Skin of body (tissue), 2 donors: Measurements from ENCODE around the gene C1orf141. TPM values are rescaled to one million over a fixed set of nuclear protein-coding genes. Genes with fewer than 3 reads are reported as not detected.
"Not testable (repeated sequence)": the region's sequence is repeated elsewhere in the genome, so short reads cannot be mapped to it uniquely, and the experiment has no call there.

ENCODE experiments used
- DNase-seq: peaks from one replicate; lab custom pipeline; 2025; lab: John Stamatoyannopoulos, UW
- total RNA-seq: library from RNA; depleted of rRNA; stranded (reverse); fragments of >200 nt; gene quantifications from one replicate; pipeline ENCODE4 v1.2.3, GENCODE V29; 2014

C1orf141 gene
- total RNA-seq, 1 donor from 2014 or later, result not detected

DNA sequence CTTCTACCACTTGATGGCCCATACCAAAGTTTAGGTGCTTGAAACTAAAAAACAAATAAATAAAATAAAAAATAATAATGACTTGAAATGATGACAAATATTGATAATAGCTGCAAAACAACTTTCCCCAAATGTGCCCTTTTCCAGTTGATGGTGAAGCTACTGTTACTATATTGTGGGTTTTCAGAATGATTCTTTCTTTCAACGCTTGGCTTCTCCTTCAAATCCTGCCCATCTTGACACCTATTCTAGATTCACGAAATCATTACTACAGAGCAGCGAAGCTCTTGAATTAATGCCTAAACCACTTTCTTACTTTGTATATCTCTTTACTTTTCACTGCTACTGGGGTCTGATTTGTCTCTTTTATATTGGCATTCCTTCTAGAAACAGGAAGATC, 9.2 kb upstream of the C1orf141 start:
- no peak for DNase-seq

- no peak for DNase-seq
These were observed 8.2 kb upstream of the C1orf141 start for GRCh38 chr1:67142931-67143330.

DNA sequence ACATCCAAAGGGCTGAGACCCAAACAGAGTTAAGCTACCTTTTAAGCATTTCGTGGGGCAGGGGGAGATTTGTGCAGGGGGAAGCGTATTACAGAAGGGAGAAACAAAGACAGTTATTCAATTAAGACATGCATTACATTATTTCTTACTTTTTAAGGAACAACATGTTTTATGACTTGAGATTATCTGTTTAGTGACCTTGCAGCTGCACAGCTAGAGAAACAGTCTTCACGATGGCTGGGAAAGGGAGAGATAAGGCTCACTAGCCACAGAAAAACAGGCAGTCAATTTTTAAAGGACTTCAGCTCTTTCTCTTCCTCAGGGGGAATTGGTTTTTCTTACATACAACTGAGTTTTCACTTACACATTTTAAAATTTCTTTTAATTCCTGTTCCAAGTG, 7.1 kb upstream of the C1orf141 start:
- not testable (repeated sequence) for DNase-seq

DNA sequence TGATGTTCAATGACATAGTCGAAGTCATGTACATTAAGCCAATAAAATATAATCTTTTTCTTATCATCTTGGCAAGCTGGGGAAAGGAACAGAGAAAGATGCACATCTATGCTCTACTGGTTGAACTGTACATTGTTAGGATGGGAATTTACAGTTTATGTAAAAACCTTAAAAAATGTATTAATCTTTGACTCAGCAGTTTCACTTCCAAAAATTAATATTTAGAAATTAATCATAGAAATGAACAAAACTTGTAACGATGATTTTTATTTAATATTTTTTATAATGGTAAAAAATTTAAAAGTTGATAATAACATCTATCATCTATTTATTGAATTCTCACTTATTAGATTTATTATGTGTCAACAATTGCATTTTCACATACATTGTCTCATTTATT, 5.7 kb upstream of the C1orf141 start:
- DNase-seq, result no peak

DNA sequence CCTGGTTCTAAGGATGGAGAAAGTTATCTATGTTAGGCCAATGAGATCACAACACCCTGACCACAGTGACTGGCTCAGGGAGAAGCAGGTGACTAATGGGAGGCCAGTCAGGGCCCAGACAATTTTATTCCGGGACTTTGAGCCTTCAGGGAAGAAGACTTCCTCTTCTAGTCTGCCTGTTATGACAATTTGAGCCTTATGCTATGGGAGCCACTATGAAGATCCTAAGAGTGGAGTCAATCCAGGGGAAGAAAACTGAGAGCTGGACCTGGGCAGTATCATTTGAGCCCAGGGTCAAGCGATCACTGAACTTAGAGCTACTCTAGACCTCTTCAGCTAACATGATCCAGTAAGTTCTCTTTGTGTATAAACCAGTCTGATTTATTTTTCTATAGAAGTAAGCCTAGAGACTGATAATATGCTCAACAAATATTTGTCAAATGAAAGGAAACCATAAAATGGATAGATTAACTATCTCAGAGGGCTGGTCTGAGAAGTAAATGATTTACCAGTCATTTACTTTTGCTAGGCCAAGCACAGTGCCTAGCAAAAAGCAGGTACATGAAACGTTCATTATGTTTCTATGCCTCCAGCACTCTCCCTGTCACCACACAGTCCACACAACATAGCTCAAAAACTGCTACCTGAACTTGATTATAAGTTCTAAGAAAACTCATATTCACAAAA, 4.2 kb upstream of the C1orf141 start:
- no peak for DNase-seq

GRCh38 chr1:67137307-67137753, 2.6 kb upstream of the C1orf141 start:
- no peak for DNase-seq

GRCh38 chr1:67135354-67135753, 584 bp upstream of the C1orf141 start:
- peak; percentile 35 for DNase-seq

DNA sequence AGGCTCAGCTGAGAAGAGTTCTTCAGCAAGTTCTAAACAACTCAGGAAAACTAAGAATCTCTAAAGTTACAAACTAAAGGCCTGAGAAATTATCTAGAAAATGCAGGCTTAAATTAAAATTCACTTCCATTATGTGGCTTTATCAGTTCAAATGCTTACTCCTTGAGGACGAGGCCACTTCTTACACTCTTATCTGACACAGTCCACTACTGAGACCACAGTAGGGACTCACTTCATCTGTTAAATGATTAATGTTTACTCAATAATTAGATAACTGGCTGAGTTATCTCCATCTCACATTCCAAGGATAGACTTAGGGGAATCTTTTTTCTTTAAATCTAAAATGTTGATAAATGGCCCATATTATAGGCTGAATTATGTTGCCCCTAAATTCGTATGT, 1.6 kb downstream of the C1orf141 start:
- no peak for DNase-seq

GRCh38 chr1:67130673-67131072, 4.1 kb downstream of the C1orf141 start:
- no peak for DNase-seq

- DNase-seq, result no peak
These were observed 7.8 kb downstream of the C1orf141 start for GRCh38 chr1:67126974-67127373.

DNA sequence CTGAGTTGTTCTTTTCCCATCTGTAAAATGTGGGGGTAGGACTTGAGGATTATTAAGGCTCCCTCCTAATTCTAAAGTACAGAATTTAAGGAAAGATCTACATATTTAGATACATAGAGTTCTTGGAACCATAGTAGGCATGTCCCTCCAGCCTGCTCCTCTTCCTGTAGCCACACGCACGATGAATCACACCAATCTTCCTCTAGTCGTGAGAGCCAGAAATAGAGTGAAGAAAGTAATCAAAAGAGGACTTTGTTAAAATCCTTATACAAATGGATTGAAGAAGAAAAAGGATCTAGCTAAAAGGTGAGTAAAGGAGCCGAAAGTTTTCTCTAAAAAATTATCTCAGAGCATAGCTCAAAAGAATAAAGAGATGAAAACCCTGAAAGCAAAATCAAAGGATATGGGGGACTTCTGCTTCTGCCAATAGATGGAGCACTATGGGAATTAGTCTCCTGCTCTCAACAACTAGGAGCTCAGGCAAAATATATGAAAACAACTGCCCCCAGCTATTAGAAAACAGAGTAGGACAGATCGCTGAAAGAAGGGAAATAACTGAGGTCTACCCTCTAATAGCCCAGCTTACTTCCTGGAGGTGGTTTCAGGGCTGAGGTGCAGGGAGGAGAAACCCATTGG, 8.5 kb downstream of the C1orf141 start:
- DNase-seq, result no peak

- DNase-seq, result no peak
These were observed 10.3 kb downstream of the C1orf141 start for GRCh38 chr1:67124455-67124854.

- DNase-seq, result no peak
These were observed 13.7 kb downstream of the C1orf141 start for GRCh38 chr1:67120855-67121619.

- no peak for DNase-seq
These were observed 16.1 kb downstream of the C1orf141 start for GRCh38 chr1:67118646-67119045.

- DNase-seq, result no peak
These were observed 16.6 kb downstream of the C1orf141 start for GRCh38 chr1:67118191-67118590.

DNA sequence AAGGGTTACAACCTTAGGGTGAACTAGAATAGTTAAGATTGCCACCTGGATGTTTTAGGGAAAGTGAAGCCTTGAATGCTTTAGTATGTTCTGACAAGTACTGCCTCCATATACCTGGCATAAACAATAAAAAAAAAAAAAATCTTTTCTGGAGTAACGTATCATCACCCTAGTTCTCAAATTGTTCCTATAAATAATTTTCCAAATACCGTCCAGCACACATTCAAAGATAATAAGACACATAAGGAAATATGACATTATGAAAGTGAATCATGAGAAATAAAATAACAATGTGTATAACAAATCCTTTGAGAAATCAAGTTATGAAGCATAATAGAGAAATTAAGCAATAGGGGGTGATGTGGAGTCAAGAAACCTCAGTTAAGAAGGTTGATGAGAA, 20.6 kb downstream of the C1orf141 start:
- DNase-seq, result no peak

- DNase-seq, result no peak
These were observed 24.4 kb downstream of the C1orf141 start for GRCh38 chr1:67110352-67110751.

DNA sequence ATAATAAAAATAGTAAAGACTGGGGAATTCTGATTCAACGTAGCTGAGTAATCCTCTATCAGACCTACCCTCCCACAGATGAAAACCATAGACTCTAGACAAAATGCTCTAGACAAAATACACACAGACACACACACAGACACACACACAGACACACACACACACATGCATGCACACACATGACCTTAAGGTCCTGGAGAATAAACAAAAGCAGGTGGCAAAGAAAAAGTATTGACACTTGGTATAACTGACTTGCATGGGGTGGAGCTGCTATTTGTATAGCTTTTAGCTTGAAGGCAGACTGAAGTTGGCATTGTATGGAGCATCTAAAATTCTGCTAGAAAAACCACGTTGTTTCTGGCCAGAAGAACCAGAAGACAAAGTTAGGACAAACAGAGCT, 29.3 kb downstream of the C1orf141 start:
- DNase-seq, result no peak

DNA sequence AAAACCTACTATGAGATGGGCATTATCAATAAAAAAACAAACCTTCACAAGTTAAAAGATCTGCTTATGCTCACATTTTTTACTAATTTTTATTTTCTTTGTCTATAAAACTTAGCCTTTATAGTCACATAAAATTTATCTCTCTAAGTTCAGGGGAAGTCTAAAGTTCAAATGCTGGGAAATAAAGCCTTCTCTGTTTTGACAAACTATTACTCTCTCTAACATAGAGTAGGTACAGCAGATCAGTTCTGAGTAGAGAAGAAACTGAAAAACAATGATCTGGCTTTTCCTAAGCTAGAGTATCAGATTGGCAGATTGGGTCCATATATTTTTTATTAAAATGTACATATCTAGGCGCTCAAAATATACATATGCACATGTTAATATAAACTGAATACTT, 31.2 kb downstream of the C1orf141 start:
- no peak for DNase-seq

- no peak for DNase-seq
These were observed 33.9 kb downstream of the C1orf141 start for GRCh38 chr1:67100833-67101232.

DNA sequence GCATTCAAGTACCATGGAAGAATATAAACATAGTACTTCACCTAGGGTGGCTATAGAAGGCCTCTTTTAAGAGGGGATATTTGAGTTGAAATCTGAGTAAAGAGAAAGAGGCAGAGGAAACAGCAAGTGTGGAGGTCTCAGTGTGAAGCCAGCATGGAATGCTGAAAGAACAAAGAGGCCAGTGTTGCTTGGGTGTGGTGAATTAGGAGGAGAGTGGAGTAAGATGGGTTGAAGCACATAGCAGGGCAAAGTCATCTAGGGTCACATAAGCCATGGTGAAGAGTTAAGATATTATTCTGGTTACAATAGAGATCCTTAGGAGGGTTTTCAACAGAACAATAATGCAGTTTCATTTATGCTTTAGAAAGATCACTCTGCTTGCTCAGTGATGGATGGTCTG, 37.5 kb downstream of the C1orf141 start:
- DNase-seq, result no peak

GRCh38 chr1:67094191-67094590, 40.6 kb downstream of the C1orf141 start:
- no peak for DNase-seq
